ENCODE measurements around the gene ALPL. TPM values are rescaled to one million over a fixed set of nuclear protein-coding genes. Genes with fewer than 3 reads are reported as not detected.

ALPL gene
- total RNA-seq, 4 donors from 2014 or later, result 1.6 to 8.6 (median 1.8) TPM

DNA sequence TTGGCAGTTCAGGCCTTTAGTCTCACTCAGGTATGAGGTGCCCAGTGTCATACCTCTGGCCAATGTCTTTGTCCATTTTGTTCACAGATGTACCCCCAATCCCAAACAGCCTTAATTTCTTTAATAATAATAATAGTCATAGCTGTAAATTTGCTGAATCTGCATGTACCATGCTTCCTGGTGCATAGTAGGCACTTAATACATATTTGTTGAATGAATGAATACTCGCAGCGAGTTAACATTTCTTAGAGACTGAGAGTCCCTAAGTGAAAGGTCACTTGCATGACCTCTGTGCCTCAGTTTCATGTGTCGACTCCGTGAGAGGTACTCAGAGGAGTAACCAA lies 12.5 kb downstream of the ALPL start:
- WGBS, 2 donors (ENCODE audit: low coverage in 1 of 2), result 84% methylated on average over 4 of the region's 4 CpGs; no CpG with 5 or more reads in 1 of the 2 donors
- H3K27ac ChIP-seq, result no peak overlapping the region
- peaks cover 0 to 3% (median 0%) of the 10 kb centered on the region in 4 donors for H3K4me1 ChIP-seq
- TF ChIP-seq EP300 (IDR thresholded peaks at IDR 0.05; ENCODE audit: low read depth), result no peak
- TF ChIP-seq, protein P1, sequence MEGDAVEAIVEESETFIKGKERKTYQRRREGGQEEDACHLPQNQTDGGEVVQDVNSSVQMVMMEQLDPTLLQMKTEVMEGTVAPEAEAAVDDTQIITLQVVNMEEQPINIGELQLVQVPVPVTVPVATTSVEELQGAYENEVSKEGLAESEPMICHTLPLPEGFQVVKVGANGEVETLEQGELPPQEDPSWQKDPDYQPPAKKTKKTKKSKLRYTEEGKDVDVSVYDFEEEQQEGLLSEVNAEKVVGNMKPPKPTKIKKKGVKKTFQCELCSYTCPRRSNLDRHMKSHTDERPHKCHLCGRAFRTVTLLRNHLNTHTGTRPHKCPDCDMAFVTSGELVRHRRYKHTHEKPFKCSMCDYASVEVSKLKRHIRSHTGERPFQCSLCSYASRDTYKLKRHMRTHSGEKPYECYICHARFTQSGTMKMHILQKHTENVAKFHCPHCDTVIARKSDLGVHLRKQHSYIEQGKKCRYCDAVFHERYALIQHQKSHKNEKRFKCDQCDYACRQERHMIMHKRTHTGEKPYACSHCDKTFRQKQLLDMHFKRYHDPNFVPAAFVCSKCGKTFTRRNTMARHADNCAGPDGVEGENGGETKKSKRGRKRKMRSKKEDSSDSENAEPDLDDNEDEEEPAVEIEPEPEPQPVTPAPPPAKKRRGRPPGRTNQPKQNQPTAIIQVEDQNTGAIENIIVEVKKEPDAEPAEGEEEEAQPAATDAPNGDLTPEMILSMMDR (IDR thresholded peaks at IDR 0.05), result no peak
- no peak for TF ChIP-seq POLR2AphosphoS5 (IDR thresholded peaks at IDR 0.05)
- TF ChIP-seq POLR2A (IDR thresholded peaks at IDR 0.05), result no peak
- H3K4me3 ChIP-seq, result no peak overlapping the region
- DNase-seq, result no peak
- in situ Hi-C loops (cut with MboI; ENCODE audit: low pct_ligation_motif_present in 1 of 4, low pct_unique_long_range_greater_than_20kb in 1 of 4, low sequenced_read_pairs in 3 of 4), result loop anchor here in 3 of 4 donors (25.0 kb wide), 1 partner anchor 141 kb away; the partner anchor contains the start of gene RAP1GAP (in 3 of the 3)
- H3K27me3 ChIP-seq, result no peaks in the 10 kb centered on the region
- no peaks in the 10 kb centered on the region for H3K36me3 ChIP-seq
- no peaks in the 10 kb centered on the region for H3K9me3 ChIP-seq
- intact Hi-C loops (cut with DNase I; ENCODE audit: low total_unique reads), result no loop called here

GRCh38 chr1:21522525-21523038 lies 13.4 kb downstream of the ALPL start:
- no peak overlapping the region for H3K4me3 ChIP-seq
- 76 to 83% methylated on average over 6 to 11 of the region's 11 CpGs for WGBS, 2 donors (ENCODE audit: low coverage in 1 of 2)
- DNase-seq, result no peak
- H3K4me1 ChIP-seq, result peaks cover 0 to 3% (median 0%) of the 10 kb centered on the region in 4 donors
- H3K36me3 ChIP-seq, result no peaks in the 10 kb centered on the region
- H3K27ac ChIP-seq, result no peak overlapping the region
- no peaks in the 10 kb centered on the region for H3K9me3 ChIP-seq
- TF ChIP-seq POLR2AphosphoS5 (IDR thresholded peaks at IDR 0.05), result no peak
- no peak for TF ChIP-seq EP300 (IDR thresholded peaks at IDR 0.05; ENCODE audit: low read depth)
- TF ChIP-seq, protein P1 (IDR thresholded peaks at IDR 0.05), result no peak
- no peak for TF ChIP-seq POLR2A (IDR thresholded peaks at IDR 0.05)
- in situ Hi-C loops (cut with MboI; ENCODE audit: low pct_ligation_motif_present in 1 of 4, low pct_unique_long_range_greater_than_20kb in 1 of 4, low sequenced_read_pairs in 3 of 4) (loop anchor here in 3 of 4 donors (25.0 kb wide), 1 partner anchor 140 kb away; the partner anchor contains the start of gene RAP1GAP (in 3 of the 3)), intact Hi-C loops (cut with DNase I; ENCODE audit: low total_unique reads) (no loop called here)
- no peaks in the 10 kb centered on the region for H3K27me3 ChIP-seq

- TF ChIP-seq, protein P1 (IDR thresholded peaks at IDR 0.05), result no peak
- TF ChIP-seq POLR2AphosphoS5 (IDR thresholded peaks at IDR 0.05), result no peak
- TF ChIP-seq POLR2A (IDR thresholded peaks at IDR 0.05), result no peak
- TF ChIP-seq EP300 (IDR thresholded peaks at IDR 0.05; ENCODE audit: low read depth), result no peak
- no peak for DNase-seq
- intact Hi-C loops (cut with DNase I; ENCODE audit: low total_unique reads) (no loop called here), in situ Hi-C loops (cut with MboI; ENCODE audit: low pct_ligation_motif_present in 1 of 4, low pct_unique_long_range_greater_than_20kb in 1 of 4, low sequenced_read_pairs in 3 of 4) (loop anchor here in 3 of 4 donors (25.0 kb wide), 1 partner anchor 139 kb away; the partner anchor contains the start of gene RAP1GAP (in 3 of the 3))
- Histone ChIP-seq H3K27me3 (no peaks in the 10 kb centered on the region), H3K4me3 (no peak overlapping the region), H3K4me1 (no peaks in the 10 kb centered on the region), H3K9me3 (no peaks in the 10 kb centered on the region), H3K27ac (no peak overlapping the region), H3K36me3 (no peaks in the 10 kb centered on the region)
- WGBS, 2 donors (ENCODE audit: low coverage in 1 of 2), result 80% methylated on average over 1 to 5 of the region's 7 CpGs
Observed at GRCh38 chr1:21523297-21523813, 14.1 kb downstream of the ALPL start.

GRCh38 chr1:21524220-21524619 lies 15.0 kb downstream of the ALPL start:
- in situ Hi-C loops (cut with MboI; ENCODE audit: low pct_ligation_motif_present in 1 of 4, low pct_unique_long_range_greater_than_20kb in 1 of 4, low sequenced_read_pairs in 3 of 4), result loop anchor here in 3 of 4 donors (25.0 kb wide), 1 partner anchor 138 kb away; the partner anchor contains the start of gene RAP1GAP (in 3 of the 3)

More at GRCh38 chr1:21524220-21524619, 15.0 kb downstream of the ALPL start:
- TF ChIP-seq POLR2AphosphoS5 (IDR thresholded peaks at IDR 0.05) (no peak), EP300 (IDR thresholded peaks at IDR 0.05; ENCODE audit: low read depth) (no peak), POLR2A (IDR thresholded peaks at IDR 0.05) (no peak)
- TF ChIP-seq, protein P1 (IDR thresholded peaks at IDR 0.05), result no peak
- no peaks in the 10 kb centered on the region for H3K27me3 ChIP-seq
- no peak for DNase-seq
- no peak overlapping the region for H3K4me3 ChIP-seq
- intact Hi-C loops (cut with DNase I; ENCODE audit: low total_unique reads), result no loop called here
- no peaks in the 10 kb centered on the region for H3K4me1 ChIP-seq
- H3K36me3 ChIP-seq, result no peaks in the 10 kb centered on the region
- WGBS, 2 donors (ENCODE audit: low coverage in 1 of 2), result 50 to 79% methylated on average over 2 to 5 of the region's 5 CpGs
- no peaks in the 10 kb centered on the region for H3K9me3 ChIP-seq
- H3K27ac ChIP-seq, result no peak overlapping the region
